MM.1S (cell line): ENCODE measurements around the gene ZPBP2.
"Not testable (repeated sequence)": the region's sequence is repeated elsewhere in the genome, so short reads cannot be mapped to it uniquely, and the experiment has no call there.

Experiments
- DNase-seq: peaks from one replicate; pipeline ENCODE4 v3.0.0-alpha.2; 2015
- H2AFZ ChIP-seq: fragments of 300-600 bp; sonication (generic); 2 replicates; pipeline ENCODE4 v1.6.0; 2016; ENCODE audit warnings: antibody characterized with exemption, low read length
- H3F3A ChIP-seq: fragments of 300-600 bp; sonication (generic); 2 replicates; pipeline ENCODE4 v1.6.1; 2016; ENCODE audit warnings: mild to moderate bottlenecking, antibody characterized with exemption, low read length, moderate library complexity, mixed read lengths; ENCODE audit not compliant: insufficient read depth
- H3K27ac ChIP-seq: fragments of 300-600 bp; sonication (generic); 2 replicates; pipeline ENCODE4 v1.5.1; 2016; ENCODE audit warnings: mild to moderate bottlenecking, low read length
- H3K27me3 ChIP-seq: fragments of 300-600 bp; sonication (generic); replicated peaks from 2 replicates; pipeline ENCODE4 v1.6.0; 2016; ENCODE audit warnings: low read length; ENCODE audit not compliant: insufficient read depth
- H3K36me3 ChIP-seq: fragments of 300-600 bp; sonication (generic); replicated peaks from 2 replicates; pipeline ENCODE4 v1.6.1; 2016; ENCODE audit warnings: mild to moderate bottlenecking, low read length, mixed read lengths; ENCODE audit not compliant: insufficient read depth
- H3K4me1 ChIP-seq: fragments of 300-600 bp; sonication (generic); 2 replicates; pipeline ENCODE4 v1.6.1; 2016; ENCODE audit warnings: low read length, mixed read lengths
- H3K4me2 ChIP-seq: fragments of 300-600 bp; sonication (generic); 2 replicates; pipeline ENCODE4 v1.6.0; 2016; ENCODE audit warnings: low read depth, low read length
- H3K4me3 ChIP-seq: fragments of 300-600 bp; sonication (generic); 2 replicates; pipeline ENCODE4 v1.5.1; 2016; ENCODE audit warnings: low read length, mixed read lengths
- H3K79me2 ChIP-seq: fragments of 300-600 bp; sonication (generic); 2 replicates; pipeline ENCODE4 v1.6.1; 2016; ENCODE audit warnings: mixed run types, low read length, mixed read lengths
- H3K9ac ChIP-seq: fragments of 300-600 bp; sonication (generic); 2 replicates; pipeline ENCODE4 v1.6.1; 2016; ENCODE audit warnings: low read length, mixed read lengths
- H3K9me2 ChIP-seq: fragments of 300-600 bp; sonication (generic); replicated peaks from 2 replicates; pipeline ENCODE4 v1.6.1; 2016; ENCODE audit warnings: mild to moderate bottlenecking, low read length, mixed read lengths; ENCODE audit not compliant: insufficient read depth
- H3K9me3 ChIP-seq: fragments of 300-600 bp; sonication (generic); replicated peaks from 2 replicates; pipeline ENCODE4 v1.6.1; 2016; ENCODE audit warnings: mild to moderate bottlenecking, low read length, mixed read lengths; ENCODE audit not compliant: insufficient read depth
- H4K20me1 ChIP-seq: fragments of 300-600 bp; sonication (generic); 2 replicates; pipeline ENCODE4 v1.6.1; 2016; ENCODE audit warnings: mild to moderate bottlenecking, low read length, moderate library complexity, mixed read lengths; ENCODE audit not compliant: insufficient read depth
- EZH2 ChIP-seq: fragments of 300-600 bp; sonication (generic); optimal IDR thresholded peaks from 2 replicates; pipeline ENCODE3; 2017; ENCODE audit warnings: low read depth, mild to moderate bottlenecking, antibody characterized with exemption, low read length, mixed read lengths
- EZH2phosphoT487 ChIP-seq: fragments of 300-600 bp; sonication (generic); IDR thresholded peaks from 2 replicates; pipeline ENCODE4 v1.6.1; 2018; ENCODE audit warnings: antibody characterized with exemption, low read length
- TF ChIP-seq, protein P1 (sequence below): fragments of 300-600 bp; sonication (generic); IDR thresholded peaks from 2 replicates; pipeline ENCODE4 v1.5.1; 2016; ENCODE audit warnings: antibody characterized with exemption, low read length, mixed read lengths

Gene ZPBP2

DNA sequence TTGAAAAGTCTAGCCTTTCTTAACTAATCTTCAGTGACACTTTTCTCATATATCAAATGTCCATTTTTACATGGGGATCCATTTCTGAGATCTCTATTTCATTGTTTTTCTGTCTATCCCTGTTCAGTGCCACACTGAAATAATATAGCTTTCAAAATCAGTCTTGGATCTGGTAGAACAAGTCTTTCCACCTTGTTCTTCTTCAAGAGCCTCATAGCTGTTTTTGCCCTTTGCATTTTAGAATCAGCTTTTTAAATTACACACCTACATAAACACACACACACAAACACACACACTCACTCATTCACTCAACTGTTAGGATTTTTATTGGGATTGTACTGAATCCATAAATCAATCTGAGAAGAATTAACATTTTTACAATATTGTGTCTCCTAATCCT is 31.2 kb downstream of the ZPBP2 start:
- no peak overlapping the region for H3K4me3 ChIP-seq
- no peak overlapping the region for H3K27ac ChIP-seq
- no peak for TF ChIP-seq EZH2phosphoT487
- TF ChIP-seq, protein P1, sequence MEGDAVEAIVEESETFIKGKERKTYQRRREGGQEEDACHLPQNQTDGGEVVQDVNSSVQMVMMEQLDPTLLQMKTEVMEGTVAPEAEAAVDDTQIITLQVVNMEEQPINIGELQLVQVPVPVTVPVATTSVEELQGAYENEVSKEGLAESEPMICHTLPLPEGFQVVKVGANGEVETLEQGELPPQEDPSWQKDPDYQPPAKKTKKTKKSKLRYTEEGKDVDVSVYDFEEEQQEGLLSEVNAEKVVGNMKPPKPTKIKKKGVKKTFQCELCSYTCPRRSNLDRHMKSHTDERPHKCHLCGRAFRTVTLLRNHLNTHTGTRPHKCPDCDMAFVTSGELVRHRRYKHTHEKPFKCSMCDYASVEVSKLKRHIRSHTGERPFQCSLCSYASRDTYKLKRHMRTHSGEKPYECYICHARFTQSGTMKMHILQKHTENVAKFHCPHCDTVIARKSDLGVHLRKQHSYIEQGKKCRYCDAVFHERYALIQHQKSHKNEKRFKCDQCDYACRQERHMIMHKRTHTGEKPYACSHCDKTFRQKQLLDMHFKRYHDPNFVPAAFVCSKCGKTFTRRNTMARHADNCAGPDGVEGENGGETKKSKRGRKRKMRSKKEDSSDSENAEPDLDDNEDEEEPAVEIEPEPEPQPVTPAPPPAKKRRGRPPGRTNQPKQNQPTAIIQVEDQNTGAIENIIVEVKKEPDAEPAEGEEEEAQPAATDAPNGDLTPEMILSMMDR, result no peak
- no peak for TF ChIP-seq EZH2
- no peaks in the 10 kb centered on the region for H3K9me2 ChIP-seq
- H3K9ac ChIP-seq, result no peak overlapping the region
- H3K79me2 ChIP-seq, result no peaks in the 10 kb centered on the region
- H3K4me2 ChIP-seq, result no peak overlapping the region
- no peak for DNase-seq
- H3K4me1 ChIP-seq, result no peaks in the 10 kb centered on the region
- H3K9me3 ChIP-seq, result no peaks in the 10 kb centered on the region
- no peaks in the 10 kb centered on the region for H3F3A ChIP-seq
- no peaks in the 10 kb centered on the region for H3K36me3 ChIP-seq
- H3K27me3 ChIP-seq, result no peaks in the 10 kb centered on the region
- H4K20me1 ChIP-seq, result no peaks in the 10 kb centered on the region
- no peak overlapping the region for H2AFZ ChIP-seq

DNA sequence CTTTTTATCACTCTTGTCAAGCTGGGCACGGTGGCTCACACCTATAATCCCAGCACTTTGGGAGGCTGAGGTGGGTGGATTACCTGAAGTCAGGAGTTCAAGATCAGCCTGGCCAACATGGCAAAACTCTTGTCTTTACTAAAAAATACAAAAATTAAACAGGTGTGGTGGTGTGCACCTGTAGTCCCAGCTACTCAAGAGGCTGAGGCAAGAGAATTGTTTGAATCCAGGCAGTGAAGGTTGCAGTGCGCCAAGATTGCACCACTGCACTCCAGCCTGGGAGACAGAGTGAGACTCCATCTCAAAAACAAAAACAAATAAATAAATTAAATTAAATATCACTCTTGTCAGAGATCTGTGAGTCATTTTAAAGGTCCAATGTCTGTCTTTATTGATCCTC is 34.0 kb downstream of the ZPBP2 start:
- not testable (repeated sequence) for H3K9me2 ChIP-seq, H3K4me3 ChIP-seq, H3K36me3 ChIP-seq

DNA sequence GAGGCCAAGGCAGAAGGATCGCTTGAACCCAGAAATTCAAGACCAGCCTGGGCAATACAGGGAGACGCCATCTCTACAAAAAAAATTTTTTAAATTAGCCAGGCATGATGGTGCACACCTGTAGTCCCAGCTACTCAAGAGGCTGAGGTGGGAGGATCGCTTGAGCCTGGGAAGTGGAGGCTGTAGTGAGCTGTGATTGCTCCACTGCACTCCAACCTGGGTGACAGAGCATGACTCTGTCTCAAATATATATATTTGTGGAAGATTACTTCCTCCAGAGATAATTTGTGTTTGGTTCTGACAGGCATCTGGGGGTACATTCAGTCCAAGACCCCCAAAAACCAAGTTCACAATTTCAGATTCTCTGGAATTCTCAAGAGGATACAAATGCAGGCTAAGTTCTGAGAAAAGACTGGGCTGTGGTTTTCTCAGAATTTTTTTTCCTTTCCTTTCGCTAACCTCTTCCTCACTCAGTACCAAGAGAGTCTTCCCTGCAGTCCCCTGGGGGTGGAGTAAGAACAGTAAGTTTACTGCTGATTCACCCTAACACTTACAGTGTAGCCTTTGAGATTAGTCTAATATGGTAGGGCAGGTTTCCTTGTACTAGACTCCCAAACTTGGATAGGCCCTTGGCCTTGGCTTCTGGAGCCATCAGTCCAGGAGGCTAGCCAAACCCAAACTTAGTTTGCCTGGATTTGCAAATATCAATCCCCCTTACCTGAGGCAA is 35.3 kb downstream of the ZPBP2 start:
- H3K27ac ChIP-seq, result no peak overlapping the region
- no peak for DNase-seq
- H3F3A ChIP-seq, result no peaks in the 10 kb centered on the region
- no peaks in the 10 kb centered on the region for H3K79me2 ChIP-seq
- no peak overlapping the region for H3K9ac ChIP-seq
- no peak overlapping the region for H3K4me2 ChIP-seq
- H3K27me3 ChIP-seq, result no peaks in the 10 kb centered on the region
- H2AFZ ChIP-seq, result no peak overlapping the region
- no peak overlapping the region for H3K4me3 ChIP-seq
- H3K36me3 ChIP-seq, result no peaks in the 10 kb centered on the region
- no peaks in the 10 kb centered on the region for H3K9me2 ChIP-seq
- no peaks in the 10 kb centered on the region for H3K4me1 ChIP-seq
- no peaks in the 10 kb centered on the region for H4K20me1 ChIP-seq
- H3K9me3 ChIP-seq, result no peaks in the 10 kb centered on the region
- TF ChIP-seq, protein P1, result no peak
- TF ChIP-seq EZH2, result no peak
- no peak for TF ChIP-seq EZH2phosphoT487

More for the DNA sequence above, 34.0 kb downstream of the ZPBP2 start:
- H3K4me2 ChIP-seq, DNase-seq, H3K27ac ChIP-seq, H2AFZ ChIP-seq, H3F3A ChIP-seq, H3K27me3 ChIP-seq, H3K9ac ChIP-seq, H4K20me1 ChIP-seq, H3K79me2 ChIP-seq, H3K4me1 ChIP-seq, H3K9me3 ChIP-seq: not testable (repeated sequence)

DNA sequence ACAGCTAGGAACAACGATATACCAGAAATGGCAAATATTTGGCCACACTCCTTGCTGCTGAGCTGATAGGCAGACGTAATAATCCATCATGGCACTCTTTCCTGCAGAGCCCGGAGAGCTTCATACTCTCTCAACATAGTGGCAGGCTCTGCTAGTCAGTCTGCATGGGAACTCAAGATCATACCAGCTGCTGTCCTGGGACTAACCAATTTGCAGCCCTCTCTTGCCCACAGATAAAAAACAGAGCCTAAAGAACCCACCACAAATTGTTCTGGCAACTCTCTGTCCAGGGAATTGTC is 36.9 kb downstream of the ZPBP2 start:
- Histone ChIP-seq H3K9me2 (no peaks in the 10 kb centered on the region), H3K9me3 (no peaks in the 10 kb centered on the region), H3K27me3 (no peaks in the 10 kb centered on the region), H4K20me1 (no peaks in the 10 kb centered on the region), H3K79me2 (no peaks in the 10 kb centered on the region), H3K27ac (no peak overlapping the region), H3K4me2 (no peak overlapping the region), H3F3A (no peaks in the 10 kb centered on the region), H3K9ac (no peak overlapping the region), H3K4me1 (no peaks in the 10 kb centered on the region), H2AFZ (no peak overlapping the region), H3K36me3 (no peaks in the 10 kb centered on the region; the same call in 1 of the 2 replicates), H3K4me3 (no peak overlapping the region)
- DNase-seq, result no peak
- TF ChIP-seq, protein P1, result no peak
- TF ChIP-seq EZH2phosphoT487, result no peak
- no peak for TF ChIP-seq EZH2
